Neutrophil (primary cell): ENCODE data around the gene GRHL3.

Experiments used
- H3K27ac ChIP-seq: fragments of 200-600 bp; sonication (generic); 2 replicates; pipeline ENCODE4 v1.5.1; 2016; ENCODE audit warnings: mild to moderate bottlenecking, moderate library complexity
- H3K27me3 ChIP-seq: fragments of 200-600 bp; sonication (generic); 2 replicates; pipeline ENCODE4 v1.6.0; 2016; ENCODE audit warnings: mild to moderate bottlenecking
- H3K36me3 ChIP-seq: fragments of 200-600 bp; sonication (generic); 2 replicates; pipeline ENCODE4 v1.5.1; 2017
- H3K4me1 ChIP-seq, 2 experiments: fragments of 200-600 bp in 1 of 2; sonication (generic) in 1 of 2; 1 replicate in 1 of 2; 2 replicates in 1 of 2; pipeline versions ENCODE4 v1.5.1 to v1.6.1; 2013 to 2016; ENCODE audit warnings: low read depth in 1 of 2, low read length in 1 of 2, mild to moderate bottlenecking in 1 of 2, moderate library complexity in 1 of 2; ENCODE audit not compliant: control insufficient read depth in 1 of 2, insufficient read depth in 1 of 2
- H3K4me3 ChIP-seq, 2 experiments: fragments of 200-600 bp in 1 of 2; sonication (generic) in 1 of 2; 1 replicate in 1 of 2; 2 replicates in 1 of 2; pipeline ENCODE4 v1.5.1; 2013 to 2016; ENCODE audit warnings: low read depth in 1 of 2, low read length in 1 of 2, mild to moderate bottlenecking in 1 of 2, moderate library complexity in 1 of 2
- H3K9me3 ChIP-seq: fragments of 200-600 bp; sonication (generic); 2 replicates; pipeline ENCODE4 v1.5.1; 2016
- CTCF ChIP-seq: fragments of 200-600 bp; sonication (generic); IDR thresholded peaks from 2 replicates; pipeline ENCODE4 v1.5.1; 2016; ENCODE audit warnings: antibody characterized with exemption

The GRHL3 gene

GRCh38 chr1:24344090-24344742 lies 25.1 kb downstream of the GRHL3 start:
- Histone ChIP-seq H3K27me3 (peaks cover 8% of the 10 kb centered on the region), H3K27ac (no peak overlapping the region), H3K9me3 (no peaks in the 10 kb centered on the region), H3K36me3 (no peaks in the 10 kb centered on the region), H3K4me1 (no peaks in the 10 kb centered on the region), H3K4me3 (no peak overlapping the region)
- no peak for TF ChIP-seq CTCF

GRCh38 chr1:24345334-24345733 lies 26.2 kb downstream of the GRHL3 start:
- H3K4me3 ChIP-seq, result no peak overlapping the region
- TF ChIP-seq CTCF, result no peak
- H3K36me3 ChIP-seq, result no peaks in the 10 kb centered on the region
- H3K4me1 ChIP-seq, result no peaks in the 10 kb centered on the region
- H3K9me3 ChIP-seq, result no peaks in the 10 kb centered on the region
- H3K27ac ChIP-seq, result no peak overlapping the region
- H3K27me3 ChIP-seq, result peaks cover 8% of the 10 kb centered on the region

- H3K27me3 ChIP-seq, result peaks cover 8% of the 10 kb centered on the region
- no peak for TF ChIP-seq CTCF
- H3K4me3 ChIP-seq, result no peak overlapping the region
- H3K4me1 ChIP-seq, result no peaks in the 10 kb centered on the region
- no peaks in the 10 kb centered on the region for H3K36me3 ChIP-seq
- H3K27ac ChIP-seq, result no peak overlapping the region
- H3K9me3 ChIP-seq, result no peaks in the 10 kb centered on the region
These were observed 28.2 kb downstream of the GRHL3 start for GRCh38 chr1:24347159-24347934.

- Histone ChIP-seq H3K9me3 (no peaks in the 10 kb centered on the region), H3K27ac (no peak overlapping the region), H3K27me3 (peaks cover 8% of the 10 kb centered on the region), H3K4me1 (no peaks in the 10 kb centered on the region), H3K4me3 (no peak overlapping the region), H3K36me3 (no peaks in the 10 kb centered on the region)
- no peak for TF ChIP-seq CTCF
These were observed 29.0 kb downstream of the GRHL3 start for GRCh38 chr1:24348196-24348595.

GRCh38 chr1:24349891-24350290 lies 30.7 kb downstream of the GRHL3 start:
- Histone ChIP-seq H3K4me3 (no peak overlapping the region), H3K9me3 (no peaks in the 10 kb centered on the region), H3K4me1 (no peaks in the 10 kb centered on the region), H3K27ac (no peak overlapping the region), H3K27me3 (peaks cover 8% of the 10 kb centered on the region), H3K36me3 (no peaks in the 10 kb centered on the region)
- no peak for TF ChIP-seq CTCF
